Astrocyte (in vitro differentiated cells and primary cell): Measurements from ENCODE around the gene PFDN1.

ENCODE experiments used
- EZH2 ChIP-seq: IDR thresholded peaks from 2 replicates; pipeline ENCODE4 v1.6.1; 2012; ENCODE audit warnings: mild to moderate bottlenecking, low read length, inconsistent platforms; ENCODE audit not compliant: insufficient read depth
- TF ChIP-seq, protein P1 (sequence below): IDR thresholded peaks from 2 replicates; pipeline ENCODE4 v1.5.1; 2011; ENCODE audit warnings: low read depth, mild to moderate bottlenecking, inconsistent platforms, low read length, moderate library complexity; ENCODE audit not compliant: insufficient read depth

DNA sequence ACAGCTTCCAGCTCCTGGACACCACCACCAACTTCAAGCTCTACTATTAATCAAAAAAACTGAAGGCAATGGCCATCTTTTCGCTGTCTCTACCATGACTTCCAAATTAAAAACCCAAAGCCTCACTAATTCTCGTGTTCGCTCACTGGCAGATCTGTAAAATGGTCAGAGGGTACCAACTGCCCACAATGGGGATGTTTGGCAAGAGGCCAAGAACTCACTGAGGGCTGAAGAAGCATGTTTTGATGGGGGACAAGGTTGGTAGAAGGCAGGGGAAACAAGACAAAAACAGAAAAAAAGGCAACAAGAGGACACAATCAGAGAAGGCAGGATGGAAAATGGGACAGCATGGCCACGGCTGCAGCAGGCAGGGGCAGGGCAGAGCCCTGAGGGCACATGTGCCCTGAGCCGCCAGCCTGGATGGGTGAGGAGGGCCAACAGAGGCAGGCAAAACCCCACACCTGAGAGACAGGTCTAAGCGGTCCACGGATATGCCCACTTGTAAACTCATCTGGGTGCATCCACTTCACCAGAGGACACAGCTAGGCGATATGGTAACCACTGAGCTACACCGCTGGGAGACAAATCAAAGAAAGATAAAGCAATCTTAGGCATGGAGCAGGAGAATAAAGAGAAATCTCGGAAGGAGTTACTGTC, 50.3 kb downstream of the PFDN1 start:
- TF ChIP-seq, protein P1, sequence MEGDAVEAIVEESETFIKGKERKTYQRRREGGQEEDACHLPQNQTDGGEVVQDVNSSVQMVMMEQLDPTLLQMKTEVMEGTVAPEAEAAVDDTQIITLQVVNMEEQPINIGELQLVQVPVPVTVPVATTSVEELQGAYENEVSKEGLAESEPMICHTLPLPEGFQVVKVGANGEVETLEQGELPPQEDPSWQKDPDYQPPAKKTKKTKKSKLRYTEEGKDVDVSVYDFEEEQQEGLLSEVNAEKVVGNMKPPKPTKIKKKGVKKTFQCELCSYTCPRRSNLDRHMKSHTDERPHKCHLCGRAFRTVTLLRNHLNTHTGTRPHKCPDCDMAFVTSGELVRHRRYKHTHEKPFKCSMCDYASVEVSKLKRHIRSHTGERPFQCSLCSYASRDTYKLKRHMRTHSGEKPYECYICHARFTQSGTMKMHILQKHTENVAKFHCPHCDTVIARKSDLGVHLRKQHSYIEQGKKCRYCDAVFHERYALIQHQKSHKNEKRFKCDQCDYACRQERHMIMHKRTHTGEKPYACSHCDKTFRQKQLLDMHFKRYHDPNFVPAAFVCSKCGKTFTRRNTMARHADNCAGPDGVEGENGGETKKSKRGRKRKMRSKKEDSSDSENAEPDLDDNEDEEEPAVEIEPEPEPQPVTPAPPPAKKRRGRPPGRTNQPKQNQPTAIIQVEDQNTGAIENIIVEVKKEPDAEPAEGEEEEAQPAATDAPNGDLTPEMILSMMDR: no peak
- TF ChIP-seq EZH2: no peak
